Loucy (cell line): Measurements from ENCODE around the gene CYSLTR2.

Experiments
- EZH2phosphoT487 ChIP-seq: fragments of 200-600 bp; IDR thresholded peaks from 2 replicates; pipeline ENCODE4 v1.6.1; 2018; ENCODE audit warnings: antibody characterized with exemption, mild to moderate bottlenecking, moderate library complexity, borderline replicate concordance
- TF ChIP-seq, protein P1 (sequence below): fragments of 200-600 bp; sonication (generic); conservative IDR thresholded peaks from 2 replicates; pipeline ENCODE4 v1.5.1; 2014; ENCODE audit warnings: mild to moderate bottlenecking, antibody characterized with exemption, low read length

GRCh38 chr13:48708764-48709163, 55.0 kb downstream of the CYSLTR2 start:
- TF ChIP-seq, protein P1, sequence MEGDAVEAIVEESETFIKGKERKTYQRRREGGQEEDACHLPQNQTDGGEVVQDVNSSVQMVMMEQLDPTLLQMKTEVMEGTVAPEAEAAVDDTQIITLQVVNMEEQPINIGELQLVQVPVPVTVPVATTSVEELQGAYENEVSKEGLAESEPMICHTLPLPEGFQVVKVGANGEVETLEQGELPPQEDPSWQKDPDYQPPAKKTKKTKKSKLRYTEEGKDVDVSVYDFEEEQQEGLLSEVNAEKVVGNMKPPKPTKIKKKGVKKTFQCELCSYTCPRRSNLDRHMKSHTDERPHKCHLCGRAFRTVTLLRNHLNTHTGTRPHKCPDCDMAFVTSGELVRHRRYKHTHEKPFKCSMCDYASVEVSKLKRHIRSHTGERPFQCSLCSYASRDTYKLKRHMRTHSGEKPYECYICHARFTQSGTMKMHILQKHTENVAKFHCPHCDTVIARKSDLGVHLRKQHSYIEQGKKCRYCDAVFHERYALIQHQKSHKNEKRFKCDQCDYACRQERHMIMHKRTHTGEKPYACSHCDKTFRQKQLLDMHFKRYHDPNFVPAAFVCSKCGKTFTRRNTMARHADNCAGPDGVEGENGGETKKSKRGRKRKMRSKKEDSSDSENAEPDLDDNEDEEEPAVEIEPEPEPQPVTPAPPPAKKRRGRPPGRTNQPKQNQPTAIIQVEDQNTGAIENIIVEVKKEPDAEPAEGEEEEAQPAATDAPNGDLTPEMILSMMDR, result no peak
- no peak for TF ChIP-seq EZH2phosphoT487
